Dendritic cell treated with granulocyte-macrophage colony-stimulating factor and Interleukin-4, amounts not matched to agents 40 ng/mL and 50 ng/mL, for 4 days (primary cell): ENCODE data around the gene ZNF230.

ENCODE experiments used
- H3K27ac Mint-ChIP-seq: one replicate; pipeline ENCODE4 v1.8.0; 2022; ENCODE audit warnings: mild to moderate bottlenecking, mixed read lengths
- H3K27me3 Mint-ChIP-seq: one replicate; pipeline ENCODE4 v1.8.0; 2022; ENCODE audit warnings: mild to moderate bottlenecking, mixed read lengths
- H3K36me3 Mint-ChIP-seq: one replicate; pipeline ENCODE4 v1.8.0; 2022; ENCODE audit warnings: low read depth, mixed read lengths
- H3K4me1 Mint-ChIP-seq: one replicate; pipeline ENCODE4 v1.8.0; 2022; ENCODE audit warnings: low read depth, mixed read lengths
- H3K4me3 Mint-ChIP-seq: one replicate; pipeline ENCODE4 v1.8.0; 2022; ENCODE audit warnings: mild to moderate bottlenecking, moderate library complexity, mixed read lengths
- H3K9me3 Mint-ChIP-seq: one replicate; pipeline ENCODE4 v1.8.0; 2022; ENCODE audit warnings: mixed read lengths
- intact Hi-C: fragments of 100-400 bp; cut with micrococcal nuclease; formaldehyde crosslinking; loops from one replicate; pipeline ENCODE4 v1.15.0; 2022

ZNF230 gene

GRCh38 chr19:44061038-44061437 lies 58.3 kb downstream of the ZNF230 start:
- H3K4me3 Mint-ChIP-seq, result no peak overlapping the region
- H3K4me1 Mint-ChIP-seq, result no peaks in the 10 kb centered on the region
- no peak overlapping the region for H3K27ac Mint-ChIP-seq
- peaks cover 91% of the 10 kb centered on the region for H3K9me3 Mint-ChIP-seq
- peaks cover 100% of the 10 kb centered on the region for H3K36me3 Mint-ChIP-seq
- no peaks in the 10 kb centered on the region for H3K27me3 Mint-ChIP-seq
- intact Hi-C loops, result no loop called here
